HepG2 (cell line): ENCODE data around the gene SLC28A1. TPM values are rescaled to one million over a fixed set of nuclear protein-coding genes. Genes with fewer than 3 reads are reported as not detected.

ENCODE experiments used
- ELF1 ChIP-seq: sonication (generic); formaldehyde crosslinking; IDR thresholded peaks from 2 replicates; pipeline ENCODE4 v1.4.0; 2020; ENCODE audit warnings: missing genetic modification reagents
- ELF3 ChIP-seq: IDR thresholded peaks from 2 replicates; pipeline ENCODE4 v1.6.1; 2016; ENCODE audit warnings: missing genetic modification reagents, missing compliant biosample characterization
- EP300 ChIP-seq, 3 experiments: sonication (generic) in 1 of 3; formaldehyde crosslinking in 1 of 3; IDR thresholded peaks; 2 replicates each; pipeline versions ENCODE4 v1.5.1 to v1.6.1; 2011 to 2020; ENCODE audit warnings: low read depth in 2 of 3, low read length in 2 of 3, borderline replicate concordance in 1 of 3, improper control_type of control experiment in 1 of 3, mild to moderate bottlenecking in 1 of 3, missing genetic modification reagents in 1 of 3, moderate library complexity in 1 of 3
- JDP2 ChIP-seq: sonication (generic); formaldehyde crosslinking; IDR thresholded peaks from 2 replicates; pipeline ENCODE4 v1.8.1; 2022; ENCODE audit warnings: missing genetic modification reagents, borderline replicate concordance
- MEF2D ChIP-seq: sonication (generic); formaldehyde crosslinking; IDR thresholded peaks from 2 replicates; pipeline ENCODE4 v1.5.1; 2020; ENCODE audit warnings: mild to moderate bottlenecking, missing genetic modification reagents
- MIER2 ChIP-seq: IDR thresholded peaks from 2 replicates; pipeline ENCODE4 v1.6.1; 2016; ENCODE audit warnings: missing biosample characterization, missing genetic modification reagents
- polyA plus RNA-seq, 8 experiments: library from polyadenylated mRNA; depleted of rRNA in 3 of 8; stranded (reverse) in 7 of 8; unstranded in 1 of 8; fragments of >200 nt; fragmentation: Illumina TruSeq in 4 of 8; extraction: Trizol in 4 of 8; gene quantifications; 2 replicates each; pipeline versions ENCODE4 v1.2.1 to v1.2.3, GENCODE V29; 2011 to 2016; ENCODE audit warnings: low read depth in 4 of 8, missing spikeins in 1 of 8, mixed read lengths in 1 of 8; ENCODE audit not compliant: insufficient read depth in 1 of 8
- total RNA-seq, 5 experiments: library from RNA; depleted of rRNA; stranded (reverse); fragments of >200 nt; fragmentation: Illumina TruSeq; extraction: Trizol; gene quantifications; 2 replicates each; pipeline ENCODE4 v1.2.3, GENCODE V29; 2016; ENCODE audit warnings: low read depth in 1 of 5
- TF ChIP-seq, protein P1 (sequence below): sonication (generic); formaldehyde crosslinking; IDR thresholded peaks from 2 replicates; pipeline ENCODE4 v1.5.1; 2020; ENCODE audit warnings: mild to moderate bottlenecking, missing genetic modification reagents, moderate library complexity
- TF ChIP-seq, protein P2 (sequence below), 2 experiments: IDR thresholded peaks; 2 replicates each; pipeline ENCODE4 v1.6.1; 2011 to 2012; ENCODE audit warnings: low read length in 2 of 2, borderline replicate concordance in 1 of 2, low read depth in 1 of 2, mild to moderate bottlenecking in 1 of 2, moderate library complexity in 1 of 2

SLC28A1 gene
- total and polyA plus RNA-seq, 2 of the 13 experiments (the other 11 are each of a cell fraction or from before 2014, with no cell fraction given) = 0.31 to 5.8 TPM

DNA sequence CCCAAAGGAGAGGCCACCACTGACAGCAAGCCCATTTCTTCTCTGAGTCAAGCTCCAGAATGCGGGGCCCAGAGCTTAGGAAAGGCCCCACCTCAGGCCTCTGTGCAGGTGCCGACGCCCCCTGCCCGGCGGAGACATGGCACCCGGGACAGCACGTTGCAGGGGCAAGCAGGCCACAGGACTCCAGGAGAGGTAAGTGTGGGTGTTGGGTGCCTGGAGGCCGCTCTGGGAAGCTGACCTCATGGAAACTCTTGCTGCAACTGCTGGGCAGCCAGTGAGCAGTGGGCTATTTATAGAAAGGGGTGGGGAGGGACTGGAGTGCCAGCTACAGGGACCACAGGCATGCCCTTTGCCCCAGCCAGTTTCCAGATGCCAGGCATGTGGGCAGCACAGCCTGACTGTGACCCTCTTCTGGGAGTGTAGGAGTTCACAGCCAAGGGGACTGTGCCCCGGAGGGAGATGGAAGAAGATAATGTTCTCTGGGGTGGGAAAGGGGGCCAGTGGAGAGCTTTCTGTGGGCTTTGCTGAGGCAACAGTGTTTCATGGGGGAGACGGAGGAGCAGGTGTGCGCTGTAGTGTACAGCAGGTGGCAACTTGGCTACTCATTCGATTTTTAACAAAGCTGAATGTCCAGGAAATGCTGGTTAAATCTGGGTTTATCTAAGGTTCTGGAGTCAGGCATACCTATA lies 43.6 kb upstream of the SLC28A1 start (continued):
- TF ChIP-seq ELF1 (CRISPR knock-in tag) (no peak), MEF2D (peak; percentile 98), ELF3 (0 out of 2 replicates have a peak, but pooled peaks have one; percentile 17), EP300 (IDR thresholded peaks at IDR 0.05; ENCODE audit: low read depth in 2 of 2, low read length in 2 of 2) (peak in 1 of 2 experiments; percentile 22; a peak in 2 of 4 replicates), EP300 (CRISPR knock-in tag; IDR thresholded peaks at IDR 0.05; ENCODE audit: borderline replicate concordance) (no peak), MIER2 (CRISPR knock-in tag) (no peak), JDP2 (CRISPR knock-in tag) (no peak)
- TF ChIP-seq, protein P1, sequence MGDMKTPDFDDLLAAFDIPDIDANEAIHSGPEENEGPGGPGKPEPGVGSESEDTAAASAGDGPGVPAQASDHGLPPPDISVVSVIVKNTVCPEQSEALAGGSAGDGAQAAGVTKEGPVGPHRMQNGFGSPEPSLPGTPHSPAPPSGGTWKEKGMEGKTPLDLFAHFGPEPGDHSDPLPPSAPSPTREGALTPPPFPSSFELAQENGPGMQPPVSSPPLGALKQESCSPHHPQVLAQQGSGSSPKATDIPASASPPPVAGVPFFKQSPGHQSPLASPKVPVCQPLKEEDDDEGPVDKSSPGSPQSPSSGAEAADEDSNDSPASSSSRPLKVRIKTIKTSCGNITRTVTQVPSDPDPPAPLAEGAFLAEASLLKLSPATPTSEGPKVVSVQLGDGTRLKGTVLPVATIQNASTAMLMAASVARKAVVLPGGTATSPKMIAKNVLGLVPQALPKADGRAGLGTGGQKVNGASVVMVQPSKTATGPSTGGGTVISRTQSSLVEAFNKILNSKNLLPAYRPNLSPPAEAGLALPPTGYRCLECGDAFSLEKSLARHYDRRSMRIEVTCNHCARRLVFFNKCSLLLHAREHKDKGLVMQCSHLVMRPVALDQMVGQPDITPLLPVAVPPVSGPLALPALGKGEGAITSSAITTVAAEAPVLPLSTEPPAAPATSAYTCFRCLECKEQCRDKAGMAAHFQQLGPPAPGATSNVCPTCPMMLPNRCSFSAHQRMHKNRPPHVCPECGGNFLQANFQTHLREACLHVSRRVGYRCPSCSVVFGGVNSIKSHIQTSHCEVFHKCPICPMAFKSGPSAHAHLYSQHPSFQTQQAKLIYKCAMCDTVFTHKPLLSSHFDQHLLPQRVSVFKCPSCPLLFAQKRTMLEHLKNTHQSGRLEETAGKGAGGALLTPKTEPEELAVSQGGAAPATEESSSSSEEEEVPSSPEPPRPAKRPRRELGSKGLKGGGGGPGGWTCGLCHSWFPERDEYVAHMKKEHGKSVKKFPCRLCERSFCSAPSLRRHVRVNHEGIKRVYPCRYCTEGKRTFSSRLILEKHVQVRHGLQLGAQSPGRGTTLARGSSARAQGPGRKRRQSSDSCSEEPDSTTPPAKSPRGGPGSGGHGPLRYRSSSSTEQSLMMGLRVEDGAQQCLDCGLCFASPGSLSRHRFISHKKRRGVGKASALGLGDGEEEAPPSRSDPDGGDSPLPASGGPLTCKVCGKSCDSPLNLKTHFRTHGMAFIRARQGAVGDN (CRISPR knock-in tag) = peak; percentile 70
- TF ChIP-seq, protein P2, sequence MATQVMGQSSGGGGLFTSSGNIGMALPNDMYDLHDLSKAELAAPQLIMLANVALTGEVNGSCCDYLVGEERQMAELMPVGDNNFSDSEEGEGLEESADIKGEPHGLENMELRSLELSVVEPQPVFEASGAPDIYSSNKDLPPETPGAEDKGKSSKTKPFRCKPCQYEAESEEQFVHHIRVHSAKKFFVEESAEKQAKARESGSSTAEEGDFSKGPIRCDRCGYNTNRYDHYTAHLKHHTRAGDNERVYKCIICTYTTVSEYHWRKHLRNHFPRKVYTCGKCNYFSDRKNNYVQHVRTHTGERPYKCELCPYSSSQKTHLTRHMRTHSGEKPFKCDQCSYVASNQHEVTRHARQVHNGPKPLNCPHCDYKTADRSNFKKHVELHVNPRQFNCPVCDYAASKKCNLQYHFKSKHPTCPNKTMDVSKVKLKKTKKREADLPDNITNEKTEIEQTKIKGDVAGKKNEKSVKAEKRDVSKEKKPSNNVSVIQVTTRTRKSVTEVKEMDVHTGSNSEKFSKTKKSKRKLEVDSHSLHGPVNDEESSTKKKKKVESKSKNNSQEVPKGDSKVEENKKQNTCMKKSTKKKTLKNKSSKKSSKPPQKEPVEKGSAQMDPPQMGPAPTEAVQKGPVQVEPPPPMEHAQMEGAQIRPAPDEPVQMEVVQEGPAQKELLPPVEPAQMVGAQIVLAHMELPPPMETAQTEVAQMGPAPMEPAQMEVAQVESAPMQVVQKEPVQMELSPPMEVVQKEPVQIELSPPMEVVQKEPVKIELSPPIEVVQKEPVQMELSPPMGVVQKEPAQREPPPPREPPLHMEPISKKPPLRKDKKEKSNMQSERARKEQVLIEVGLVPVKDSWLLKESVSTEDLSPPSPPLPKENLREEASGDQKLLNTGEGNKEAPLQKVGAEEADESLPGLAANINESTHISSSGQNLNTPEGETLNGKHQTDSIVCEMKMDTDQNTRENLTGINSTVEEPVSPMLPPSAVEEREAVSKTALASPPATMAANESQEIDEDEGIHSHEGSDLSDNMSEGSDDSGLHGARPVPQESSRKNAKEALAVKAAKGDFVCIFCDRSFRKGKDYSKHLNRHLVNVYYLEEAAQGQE (IDR thresholded peaks at IDR 0.05; ENCODE audit: borderline replicate concordance in 1 of 2, low read depth in 1 of 2, low read length in 2 of 2) = no peak
- TF ChIP-seq, all 625 proteins: peak for 15
